ENCODE data around the gene GBP3. TPM values are rescaled to one million over a fixed set of nuclear protein-coding genes. Genes with fewer than 3 reads are reported as not detected.
A peak's percentile ranks its signal among the peaks of the same experiment; 100 is the strongest.
"Not testable (repeated sequence)": the region's sequence is repeated elsewhere in the genome, so short reads cannot be mapped to it uniquely, and the experiment has no call there.

The GBP3 gene
- total and polyA plus RNA-seq, 2 donors, result 13.2 to 16.2 TPM

- no peak overlapping the region for H3K4me3 ChIP-seq (ENCODE audit: low read length in 2 of 2)
- no peak overlapping the region for H3K27ac ChIP-seq (ENCODE audit: low read depth in 1 of 2, low read length in 1 of 2)
- H3K27me3 ChIP-seq (ENCODE audit: control insufficient read depth in 2 of 2, insufficient read depth in 1 of 2, low read length in 1 of 2), result no peaks in the 10 kb centered on the region
- no peaks in the 10 kb centered on the region for H3K9me3 ChIP-seq (ENCODE audit: control insufficient read depth in 2 of 2, insufficient read depth in 1 of 2, low read length in 1 of 2)
- no peak for DNase-seq (ENCODE audit: low read depth in 6 of 9, low spot score in 9 of 9)
- peaks cover 0 to 5% of the 10 kb centered on the region in 2 donors for H3K36me3 ChIP-seq (ENCODE audit: control insufficient read depth in 2 of 2, insufficient read depth in 2 of 2, low read length in 1 of 2)
- no peaks in the 10 kb centered on the region for H3K4me1 ChIP-seq (ENCODE audit: control insufficient read depth in 2 of 2, insufficient read depth in 2 of 2, low read length in 2 of 2)
- WGBS, result 97% methylated on average over 1 of the region's 1 CpG
These were observed 29.3 kb upstream of the GBP3 start for GRCh38 chr1:89051955-89052312.

- H3K27me3 ChIP-seq (ENCODE audit: control insufficient read depth in 2 of 2, insufficient read depth in 1 of 2, low read length in 1 of 2), result no peaks in the 10 kb centered on the region
- H3K4me3 ChIP-seq (ENCODE audit: low read length in 2 of 2), result no peak overlapping the region
- peaks cover 0 to 5% of the 10 kb centered on the region in 2 donors for H3K36me3 ChIP-seq (ENCODE audit: control insufficient read depth in 2 of 2, insufficient read depth in 2 of 2, low read length in 1 of 2)
- H3K4me1 ChIP-seq (ENCODE audit: control insufficient read depth in 2 of 2, insufficient read depth in 2 of 2, low read length in 2 of 2), result no peaks in the 10 kb centered on the region
- DNase-seq (ENCODE audit: low read depth in 6 of 9, low spot score in 9 of 9), result no peak
- H3K27ac ChIP-seq (ENCODE audit: low read depth in 1 of 2, low read length in 1 of 2), result no peak overlapping the region
- 95% methylated on average over 9 of the region's 9 CpGs for WGBS
- H3K9me3 ChIP-seq (ENCODE audit: control insufficient read depth in 2 of 2, insufficient read depth in 1 of 2, low read length in 1 of 2), result no peaks in the 10 kb centered on the region
These were observed 28.8 kb upstream of the GBP3 start for GRCh38 chr1:89051300-89051954.

GRCh38 chr1:89050649-89051033 is 28.0 kb upstream of the GBP3 start:
- no peak overlapping the region for H3K4me3 ChIP-seq (ENCODE audit: low read length in 2 of 2)
- 98% methylated on average over 11 of the region's 11 CpGs for WGBS
- peak overlapping the region; percentile 11 to 43 for H3K27ac ChIP-seq (ENCODE audit: low read depth in 1 of 2, low read length in 1 of 2)
- DNase-seq (ENCODE audit: low read depth in 6 of 9, low spot score in 9 of 9), result no peak
- no peaks in the 10 kb centered on the region for H3K27me3 ChIP-seq (ENCODE audit: control insufficient read depth in 2 of 2, insufficient read depth in 1 of 2, low read length in 1 of 2)
- H3K4me1 ChIP-seq (ENCODE audit: control insufficient read depth in 2 of 2, insufficient read depth in 2 of 2, low read length in 2 of 2), result no peaks in the 10 kb centered on the region
- no peaks in the 10 kb centered on the region for H3K9me3 ChIP-seq (ENCODE audit: control insufficient read depth in 2 of 2, insufficient read depth in 1 of 2, low read length in 1 of 2)
- peaks cover 0 to 2% of the 10 kb centered on the region in 2 donors for H3K36me3 ChIP-seq (ENCODE audit: control insufficient read depth in 2 of 2, insufficient read depth in 2 of 2, low read length in 1 of 2)

GRCh38 chr1:89049901-89050648 is 27.4 kb upstream of the GBP3 start:
- not testable (repeated sequence) for H3K4me3 ChIP-seq (ENCODE audit: low read length in 2 of 2)

GRCh38 chr1:89049187-89049586 is 26.5 kb upstream of the GBP3 start:
- WGBS, result 99% methylated on average over 2 of the region's 4 CpGs
- DNase-seq (ENCODE audit: low read depth in 6 of 9, low spot score in 9 of 9); H3K9me3 ChIP-seq (ENCODE audit: control insufficient read depth in 2 of 2, insufficient read depth in 1 of 2, low read length in 1 of 2); H3K4me3 ChIP-seq (ENCODE audit: low read length in 2 of 2); H3K27me3 ChIP-seq (ENCODE audit: control insufficient read depth in 2 of 2, insufficient read depth in 1 of 2, low read length in 1 of 2); H3K36me3 ChIP-seq (ENCODE audit: control insufficient read depth in 2 of 2, insufficient read depth in 2 of 2, low read length in 1 of 2); H3K4me1 ChIP-seq (ENCODE audit: control insufficient read depth in 2 of 2, insufficient read depth in 2 of 2, low read length in 2 of 2): not testable (repeated sequence)
- peak overlapping the region in 1 of 2 donors; percentile 33 for H3K27ac ChIP-seq (ENCODE audit: low read depth in 1 of 2, low read length in 1 of 2)

More at GRCh38 chr1:89049901-89050648, 27.4 kb upstream of the GBP3 start:
- not testable (repeated sequence) for H3K36me3 ChIP-seq (ENCODE audit: control insufficient read depth in 2 of 2, insufficient read depth in 2 of 2, low read length in 1 of 2); H3K9me3 ChIP-seq (ENCODE audit: control insufficient read depth in 2 of 2, insufficient read depth in 1 of 2, low read length in 1 of 2); H3K4me1 ChIP-seq (ENCODE audit: control insufficient read depth in 2 of 2, insufficient read depth in 2 of 2, low read length in 2 of 2); H3K27me3 ChIP-seq (ENCODE audit: control insufficient read depth in 2 of 2, insufficient read depth in 1 of 2, low read length in 1 of 2)
- WGBS, result 94% methylated on average over 9 of the region's 9 CpGs
- H3K27ac ChIP-seq (ENCODE audit: low read depth in 1 of 2, low read length in 1 of 2), result peak overlapping the region in 1 of 2 donors; percentile 49
- peak in 1 of 9 donors; percentile 13 for DNase-seq (ENCODE audit: low read depth in 6 of 9, low spot score in 9 of 9)

GRCh38 chr1:89047734-89048133 is 25.1 kb upstream of the GBP3 start:
- Histone ChIP-seq H3K27me3 (ENCODE audit: control insufficient read depth in 2 of 2, insufficient read depth in 1 of 2, low read length in 1 of 2) (no peaks in the 10 kb centered on the region), H3K4me1 (ENCODE audit: control insufficient read depth in 2 of 2, insufficient read depth in 2 of 2, low read length in 2 of 2) (no peaks in the 10 kb centered on the region), H3K27ac (ENCODE audit: low read depth in 1 of 2, low read length in 1 of 2) (no peak overlapping the region), H3K4me3 (ENCODE audit: low read length in 2 of 2) (no peak overlapping the region), H3K36me3 (ENCODE audit: control insufficient read depth in 2 of 2, insufficient read depth in 2 of 2, low read length in 1 of 2) (peaks cover 0 to 2% of the 10 kb centered on the region in 2 donors), H3K9me3 (ENCODE audit: control insufficient read depth in 2 of 2, insufficient read depth in 1 of 2, low read length in 1 of 2) (peaks cover 0 to 14% of the 10 kb centered on the region in 2 donors)
- WGBS, result 75% methylated on average over 3 of the region's 3 CpGs
- DNase-seq (ENCODE audit: low read depth in 6 of 9, low spot score in 9 of 9), result no peak

GRCh38 chr1:89046318-89047183 is 23.9 kb upstream of the GBP3 start:
- 95% methylated on average over 6 of the region's 6 CpGs for WGBS
- not testable (repeated sequence) for H3K27me3 ChIP-seq (ENCODE audit: control insufficient read depth in 2 of 2, insufficient read depth in 1 of 2, low read length in 1 of 2); H3K27ac ChIP-seq (ENCODE audit: low read depth in 1 of 2, low read length in 1 of 2)

GRCh38 chr1:89044970-89045721 is 22.5 kb upstream of the GBP3 start:
- WGBS, result 96% methylated on average over 2 of the region's 2 CpGs
- Histone ChIP-seq H3K4me1 (ENCODE audit: control insufficient read depth in 2 of 2, insufficient read depth in 2 of 2, low read length in 2 of 2) (no peaks in the 10 kb centered on the region), H3K36me3 (ENCODE audit: control insufficient read depth in 2 of 2, insufficient read depth in 2 of 2, low read length in 1 of 2) (no peaks in the 10 kb centered on the region), H3K9me3 (ENCODE audit: control insufficient read depth in 2 of 2, insufficient read depth in 1 of 2, low read length in 1 of 2) (peaks cover 2 to 19% of the 10 kb centered on the region in 2 donors), H3K27me3 (ENCODE audit: control insufficient read depth in 2 of 2, insufficient read depth in 1 of 2, low read length in 1 of 2) (no peaks in the 10 kb centered on the region), H3K27ac (ENCODE audit: low read depth in 1 of 2, low read length in 1 of 2) (no peak overlapping the region), H3K4me3 (ENCODE audit: low read length in 2 of 2) (no peak overlapping the region)
- DNase-seq (ENCODE audit: low read depth in 6 of 9, low spot score in 9 of 9), result no peak

More at GRCh38 chr1:89046318-89047183, 23.9 kb upstream of the GBP3 start:
- H3K4me1 ChIP-seq (ENCODE audit: control insufficient read depth in 2 of 2, insufficient read depth in 2 of 2, low read length in 2 of 2); DNase-seq (ENCODE audit: low read depth in 6 of 9, low spot score in 9 of 9); H3K36me3 ChIP-seq (ENCODE audit: control insufficient read depth in 2 of 2, insufficient read depth in 2 of 2, low read length in 1 of 2); H3K4me3 ChIP-seq (ENCODE audit: low read length in 2 of 2): not testable (repeated sequence)
- peaks cover 2 to 19% of the 10 kb centered on the region in 2 donors for H3K9me3 ChIP-seq (ENCODE audit: control insufficient read depth in 2 of 2, insufficient read depth in 1 of 2, low read length in 1 of 2)

All from thymus (tissue), 11 donors.